HEK293 (cell line): ENCODE data around the gene DIABLO.

Experiments
- EGR2 ChIP-seq: fragments of 450-650 bp; formaldehyde crosslinking; IDR thresholded peaks from 2 replicates; pipeline ENCODE4 v1.5.1; 2016; ENCODE audit warnings: low read depth, missing biosample characterization, missing genetic modification characterization
- GLI4 ChIP-seq: fragments of 450-650 bp; formaldehyde crosslinking; IDR thresholded peaks from 2 replicates; pipeline ENCODE4 v1.5.1; 2016; ENCODE audit warnings: missing biosample characterization, missing genetic modification characterization
- GLIS1 ChIP-seq: fragments of 450-650 bp; formaldehyde crosslinking; IDR thresholded peaks from 2 replicates; pipeline ENCODE4 v1.5.1; 2016; ENCODE audit warnings: missing biosample characterization, missing genetic modification characterization
- MYNN ChIP-seq: fragments of 450-650 bp; formaldehyde crosslinking; IDR thresholded peaks from 2 replicates; pipeline ENCODE4 v1.5.1; 2016; ENCODE audit warnings: missing biosample characterization, missing genetic modification characterization, borderline replicate concordance
- PATZ1 ChIP-seq: fragments of 450-650 bp; formaldehyde crosslinking; IDR thresholded peaks from 2 replicates; pipeline ENCODE4 v1.5.1; 2016; ENCODE audit warnings: missing biosample characterization, missing genetic modification characterization
- SCRT2 ChIP-seq: fragments of 450-650 bp; formaldehyde crosslinking; IDR thresholded peaks from 2 replicates; pipeline ENCODE4 v1.5.1; 2016; ENCODE audit warnings: missing biosample characterization, missing genetic modification characterization
- ZBTB17 ChIP-seq: fragments of 450-650 bp; formaldehyde crosslinking; IDR thresholded peaks from 2 replicates; pipeline ENCODE4 v1.5.1; 2016; ENCODE audit warnings: missing biosample characterization, missing genetic modification characterization
- ZBTB21 ChIP-seq: fragments of 450-650 bp; formaldehyde crosslinking; IDR thresholded peaks from 2 replicates; pipeline ENCODE4 v1.5.1; 2017; ENCODE audit warnings: missing biosample characterization, missing genetic modification characterization
- ZBTB26 ChIP-seq: fragments of 450-650 bp; formaldehyde crosslinking; optimal IDR thresholded peaks from 2 replicates; pipeline ENCODE3; 2016; ENCODE audit warnings: missing biosample characterization, mild to moderate bottlenecking, missing genetic modification characterization
- ZBTB6 ChIP-seq: fragments of 450-650 bp; formaldehyde crosslinking; IDR thresholded peaks from 2 replicates; pipeline ENCODE4 v1.5.1; 2017; ENCODE audit warnings: missing biosample characterization, missing genetic modification characterization
- ZNF10 ChIP-seq: fragments of 450-650 bp; formaldehyde crosslinking; IDR thresholded peaks from 2 replicates; pipeline ENCODE4 v1.5.1; 2017; ENCODE audit warnings: missing biosample characterization, missing genetic modification characterization
- ZNF133 ChIP-seq: fragments of 450-650 bp; formaldehyde crosslinking; IDR thresholded peaks from 2 replicates; pipeline ENCODE4 v1.5.1; 2016; ENCODE audit warnings: missing biosample characterization, missing genetic modification characterization
- ZNF146 ChIP-seq: fragments of 450-650 bp; formaldehyde crosslinking; IDR thresholded peaks from 2 replicates; pipeline ENCODE4 v1.5.1; 2016; ENCODE audit warnings: missing biosample characterization, missing genetic modification characterization
- ZNF16 ChIP-seq: fragments of 450-650 bp; formaldehyde crosslinking; IDR thresholded peaks from 2 replicates; pipeline ENCODE4 v1.5.1; 2016; ENCODE audit warnings: low read depth, missing biosample characterization, missing genetic modification characterization
- ZNF19 ChIP-seq: fragments of 450-650 bp; formaldehyde crosslinking; IDR thresholded peaks from 2 replicates; pipeline ENCODE4; 2016; ENCODE audit warnings: missing biosample characterization, missing genetic modification characterization, low read depth
- ZNF202 ChIP-seq: fragments of 450-650 bp; formaldehyde crosslinking; IDR thresholded peaks from 2 replicates; pipeline ENCODE4 v1.5.1; 2016; ENCODE audit warnings: missing biosample characterization, missing genetic modification characterization, borderline replicate concordance
- ZNF354C ChIP-seq: fragments of 450-650 bp; formaldehyde crosslinking; IDR thresholded peaks from 2 replicates; pipeline ENCODE4 v1.5.1; 2016; ENCODE audit warnings: missing biosample characterization, missing genetic modification characterization, low read depth, borderline replicate concordance
- ZNF362 ChIP-seq: fragments of 450-650 bp; formaldehyde crosslinking; IDR thresholded peaks from 2 replicates; pipeline ENCODE4 v1.5.1; 2016; ENCODE audit warnings: missing biosample characterization, missing genetic modification characterization
- ZNF391 ChIP-seq: fragments of 450-650 bp; formaldehyde crosslinking; IDR thresholded peaks from 2 replicates; pipeline ENCODE4 v1.5.1; 2016; ENCODE audit warnings: low read depth, missing biosample characterization, missing genetic modification characterization, borderline replicate concordance
- ZNF398 ChIP-seq: fragments of 450-650 bp; formaldehyde crosslinking; IDR thresholded peaks from 2 replicates; pipeline ENCODE4 v1.5.1; 2017; ENCODE audit warnings: missing biosample characterization, missing genetic modification characterization
- ZNF404 ChIP-seq: fragments of 450-650 bp; formaldehyde crosslinking; IDR thresholded peaks from 2 replicates; pipeline ENCODE4 v1.5.1; 2017; ENCODE audit warnings: missing biosample characterization, missing genetic modification characterization
- ZNF449 ChIP-seq: fragments of 450-650 bp; formaldehyde crosslinking; IDR thresholded peaks from 2 replicates; pipeline ENCODE4 v1.5.1; 2017; ENCODE audit warnings: missing biosample characterization, mild to moderate bottlenecking, missing genetic modification characterization, moderate library complexity
- ZNF521 ChIP-seq: fragments of 450-650 bp; formaldehyde crosslinking; IDR thresholded peaks from 2 replicates; pipeline ENCODE4 v1.5.1; 2017; ENCODE audit warnings: missing biosample characterization, mild to moderate bottlenecking, missing genetic modification characterization
- ZNF529 ChIP-seq: fragments of 450-650 bp; formaldehyde crosslinking; IDR thresholded peaks from 2 replicates; pipeline ENCODE4 v1.5.1; 2017; ENCODE audit warnings: missing genetic modification characterization, missing biosample characterization; ENCODE audit not compliant: insufficient replicate concordance
- ZNF585B ChIP-seq: fragments of 450-650 bp; formaldehyde crosslinking; IDR thresholded peaks from 2 replicates; pipeline ENCODE4 v1.5.1; 2016; ENCODE audit warnings: missing biosample characterization, missing genetic modification characterization
- ZNF600 ChIP-seq: fragments of 450-650 bp; formaldehyde crosslinking; IDR thresholded peaks from 2 replicates; pipeline ENCODE4 v1.5.1; 2016; ENCODE audit warnings: missing biosample characterization, missing genetic modification characterization
- ZNF623 ChIP-seq: fragments of 450-650 bp; formaldehyde crosslinking; IDR thresholded peaks from 2 replicates; pipeline ENCODE4 v1.5.1; 2016; ENCODE audit warnings: missing biosample characterization, missing genetic modification characterization
- ZNF777 ChIP-seq: fragments of 450-650 bp; formaldehyde crosslinking; IDR thresholded peaks from 2 replicates; pipeline ENCODE4 v1.5.1; 2017; ENCODE audit warnings: missing biosample characterization, missing genetic modification characterization, borderline replicate concordance
- ZSCAN5A ChIP-seq: fragments of 450-650 bp; formaldehyde crosslinking; IDR thresholded peaks from 2 replicates; pipeline ENCODE4 v1.5.1; 2016; ENCODE audit warnings: missing biosample characterization, missing genetic modification characterization

DIABLO gene

GRCh38 chr12:122266230-122266901 is 40.5 kb upstream of the DIABLO start, which contains the start of gene VPS33A (continued):
- TF ChIP-seq ZBTB6 (tag by site-specific recombination): peak; percentile 67; the same call in 1 of the 2 replicates
- peak; percentile 92 for TF ChIP-seq PATZ1 (tag by site-specific recombination)
- TF ChIP-seq ZNF449 (tag by site-specific recombination): peak; percentile 53; the same call in 1 of the 2 replicates
- TF ChIP-seq ZNF600 (tag by site-specific recombination): peak; percentile 95
- no peak for TF ChIP-seq ZNF133 (tag by site-specific recombination)
- peak; percentile 37; the same call in 1 of the 2 replicates for TF ChIP-seq ZNF398 (tag by site-specific recombination)
- TF ChIP-seq ZNF404 (tag by site-specific recombination): 0 out of 2 replicates have a peak, but pooled peaks have one; percentile 29
- TF ChIP-seq SCRT2 (tag by site-specific recombination): peak; percentile 90
- no peak for TF ChIP-seq ZNF10 (tag by site-specific recombination)
- peak; percentile 93 for TF ChIP-seq ZNF362
- TF ChIP-seq ZNF16 (tag by site-specific recombination): 0 out of 2 replicates have a peak, but pooled peaks have one; percentile 4
- TF ChIP-seq ZNF529 (tag by site-specific recombination): no peak
- peak; percentile 65; the same call in 1 of the 2 replicates for TF ChIP-seq EGR2 (tag by site-specific recombination)
- TF ChIP-seq ZNF585B (tag by site-specific recombination): no peak
- TF ChIP-seq ZBTB21 (tag by site-specific recombination): peak; percentile 84; the same call in 1 of the 2 replicates
- TF ChIP-seq ZNF146 (tag by site-specific recombination): peak; percentile 95
- TF ChIP-seq GLI4: 0 out of 2 replicates have a peak, but pooled peaks have one; percentile 54
- peak; percentile 97 for TF ChIP-seq ZNF391 (tag by site-specific recombination)
- TF ChIP-seq GLIS1: peak; percentile 73
- peak; percentile 83 for TF ChIP-seq MYNN (tag by site-specific recombination)
- no peak for TF ChIP-seq ZNF777 (tag by site-specific recombination)
- no peak for TF ChIP-seq ZNF521
- TF ChIP-seq ZNF202 (tag by site-specific recombination): no peak
- TF ChIP-seq ZBTB26 (tag by site-specific recombination): peak; percentile 74
- peak; percentile 36 for TF ChIP-seq ZNF623 (tag by site-specific recombination)
- TF ChIP-seq ZBTB17 (tag by site-specific recombination): peak; percentile 98
- TF ChIP-seq ZNF354C (tag by site-specific recombination): no peak
- TF ChIP-seq ZSCAN5A: peak; percentile 45; the same call in 1 of the 2 replicates
- no peak for TF ChIP-seq ZNF19 (tag by site-specific recombination)
